ENCODE data around the gene ARMCX6. TPM values are rescaled to one million over a fixed set of nuclear protein-coding genes. Genes with fewer than 3 reads are reported as not detected.

Gene ARMCX6
- total RNA-seq: 31.8 and 35.1 TPM in 2 replicates

- Histone ChIP-seq H3K4me1 (ENCODE audit: insufficient read depth, low read length) (no peaks in the 10 kb centered on the region), H3K79me2 (ENCODE audit: insufficient read depth, low read length) (peaks cover 12% of the 10 kb centered on the region), H3K9me3 (ENCODE audit: low read depth, low read length) (no peaks in the 10 kb centered on the region), H3K27me3 (ENCODE audit: insufficient read depth, low read length) (no peaks in the 10 kb centered on the region), H4K20me1 (ENCODE audit: insufficient read depth, low read length) (no peaks in the 10 kb centered on the region), H2AFZ (ENCODE audit: low read length) (peak within 1 kb of the TSS; percentile 79), H3K4me3 (ENCODE audit: insufficient read depth, low read length) (peak within 1 kb of the TSS; percentile 79), H3K36me3 (ENCODE audit: insufficient read depth, low read length) (no peaks in the 10 kb centered on the region), H3K27ac (ENCODE audit: low read depth, low read length) (peak within 1 kb of the TSS; percentile 54), H3K4me2 (ENCODE audit: insufficient read depth, low read length) (peak within 1 kb of the TSS; percentile 80)
- peak; percentile 90 for DNase-seq (ENCODE audit: insufficient read length, low spot score, missing footprints)
- peak; percentile 28 for TF ChIP-seq CTCF (IDR thresholded peaks at IDR 0.05; ENCODE audit: extremely low read depth, low read depth, low read length)
Measured at GRCh38 chrX:101617211-101618191, at the start of gene ARMCX6. ARMCX6 (minus strand) TSS chrX:101618000; CDS start chrX:101616620, 1,380 bp downstream.

- peaks cover 10% of the 10 kb centered on the region for H3K27me3 ChIP-seq (ENCODE audit: insufficient read depth, low read length)
- H3K79me2 ChIP-seq (ENCODE audit: insufficient read depth, low read length): peaks cover 15% of the 10 kb centered on the region
- no peaks in the 10 kb centered on the region for H3K4me1 ChIP-seq (ENCODE audit: insufficient read depth, low read length)
- TF ChIP-seq CTCF (IDR thresholded peaks at IDR 0.05; ENCODE audit: extremely low read depth, low read depth, low read length): no peak
- DNase-seq (ENCODE audit: insufficient read length, low spot score, missing footprints): peak; percentile 93
- peak within 1 kb of the TSS; percentile 82 for H3K4me3 ChIP-seq (ENCODE audit: insufficient read depth, low read length)
- peak within 1 kb of the TSS; percentile 21 for H2AFZ ChIP-seq (ENCODE audit: low read length)
- peak within 1 kb of the TSS; percentile 71 for H3K4me2 ChIP-seq (ENCODE audit: insufficient read depth, low read length)
- H3K36me3 ChIP-seq (ENCODE audit: insufficient read depth, low read length): peaks cover 12% of the 10 kb centered on the region
- peak within 1 kb of the TSS; percentile 38 for H3K27ac ChIP-seq (ENCODE audit: low read depth, low read length)
- H3K9me3 ChIP-seq (ENCODE audit: low read depth, low read length): no peaks in the 10 kb centered on the region
- peaks cover 25% of the 10 kb centered on the region for H4K20me1 ChIP-seq (ENCODE audit: insufficient read depth, low read length)
Measured at GRCh38 chrX:101659601-101660063, 41.8 kb upstream of the ARMCX6 start, which contains the start of gene ARMCX2. ARMCX2 (minus strand) TSS chrX:101659850; CDS start chrX:101657588, 2,262 bp downstream.

- Histone ChIP-seq H3K27me3 (ENCODE audit: insufficient read depth, low read length) (peaks cover 6% of the 10 kb centered on the region), H3K4me2 (ENCODE audit: insufficient read depth, low read length) (peak overlapping the region; percentile 71), H2AFZ (ENCODE audit: low read length) (no peak overlapping the region), H3K36me3 (ENCODE audit: insufficient read depth, low read length) (peaks cover 12% of the 10 kb centered on the region), H3K9me3 (ENCODE audit: low read depth, low read length) (no peaks in the 10 kb centered on the region), H3K27ac (ENCODE audit: low read depth, low read length) (peak overlapping the region; percentile 38), H3K4me3 (ENCODE audit: insufficient read depth, low read length) (peak overlapping the region; percentile 82), H4K20me1 (ENCODE audit: insufficient read depth, low read length) (peaks cover 25% of the 10 kb centered on the region), H3K4me1 (ENCODE audit: insufficient read depth, low read length) (no peaks in the 10 kb centered on the region), H3K79me2 (ENCODE audit: insufficient read depth, low read length) (peaks cover 15% of the 10 kb centered on the region)
- peak; percentile 92 for DNase-seq (ENCODE audit: insufficient read length, low spot score, missing footprints)
- no peak for TF ChIP-seq CTCF (IDR thresholded peaks at IDR 0.05; ENCODE audit: extremely low read depth, low read depth, low read length)
Measured at GRCh38 chrX:101658661-101659491, 41.1 kb upstream of the ARMCX6 start.
